ENCODE results near the gene LRRC17.

DNA sequence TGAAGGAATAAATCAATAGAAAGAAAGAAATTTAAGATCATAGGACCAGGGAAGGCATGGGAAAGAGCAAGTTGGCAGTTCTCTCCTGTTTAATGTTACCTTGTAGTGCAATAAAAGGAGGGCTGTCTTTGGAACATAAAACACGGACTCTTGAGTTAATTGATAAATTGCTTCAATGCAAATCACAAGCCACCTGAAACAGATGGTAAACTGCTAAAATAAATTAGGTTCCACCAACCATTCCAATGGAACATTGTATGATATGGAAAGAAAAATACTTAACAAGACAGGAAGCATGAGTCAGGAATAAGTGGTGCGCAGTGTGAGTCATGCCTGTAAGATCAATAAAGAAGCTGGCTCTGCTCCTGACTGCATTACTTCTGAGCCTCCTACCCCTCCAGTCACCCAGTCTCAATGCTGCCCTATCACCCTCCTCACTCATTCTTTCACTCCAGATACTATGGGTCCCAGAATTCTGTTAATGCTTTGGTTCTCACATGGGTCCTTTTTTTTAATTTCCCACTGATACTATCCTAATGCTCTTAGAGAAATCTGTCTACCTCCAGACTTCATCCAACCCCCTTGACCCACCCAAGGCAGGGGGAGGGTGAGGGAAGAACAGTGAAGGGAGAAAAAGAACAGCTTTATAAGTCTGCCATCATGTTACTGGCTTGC, 78.9 kb downstream of the LRRC17 start:
- TF ChIP-seq, protein P1, sequence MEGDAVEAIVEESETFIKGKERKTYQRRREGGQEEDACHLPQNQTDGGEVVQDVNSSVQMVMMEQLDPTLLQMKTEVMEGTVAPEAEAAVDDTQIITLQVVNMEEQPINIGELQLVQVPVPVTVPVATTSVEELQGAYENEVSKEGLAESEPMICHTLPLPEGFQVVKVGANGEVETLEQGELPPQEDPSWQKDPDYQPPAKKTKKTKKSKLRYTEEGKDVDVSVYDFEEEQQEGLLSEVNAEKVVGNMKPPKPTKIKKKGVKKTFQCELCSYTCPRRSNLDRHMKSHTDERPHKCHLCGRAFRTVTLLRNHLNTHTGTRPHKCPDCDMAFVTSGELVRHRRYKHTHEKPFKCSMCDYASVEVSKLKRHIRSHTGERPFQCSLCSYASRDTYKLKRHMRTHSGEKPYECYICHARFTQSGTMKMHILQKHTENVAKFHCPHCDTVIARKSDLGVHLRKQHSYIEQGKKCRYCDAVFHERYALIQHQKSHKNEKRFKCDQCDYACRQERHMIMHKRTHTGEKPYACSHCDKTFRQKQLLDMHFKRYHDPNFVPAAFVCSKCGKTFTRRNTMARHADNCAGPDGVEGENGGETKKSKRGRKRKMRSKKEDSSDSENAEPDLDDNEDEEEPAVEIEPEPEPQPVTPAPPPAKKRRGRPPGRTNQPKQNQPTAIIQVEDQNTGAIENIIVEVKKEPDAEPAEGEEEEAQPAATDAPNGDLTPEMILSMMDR (conservative IDR thresholded peaks at IDR 0.05; ENCODE audit: low read depth, low read length): no peak
- TF ChIP-seq EZH2 (IDR thresholded peaks at IDR 0.05; ENCODE audit: low read length, unreplicated experiment): no peak
